SJSA1 (cell line): Measurements from ENCODE around the gene CPPED1. TPM values are rescaled to one million over a fixed set of nuclear protein-coding genes. Genes with fewer than 3 reads are reported as not detected.
"Not testable (repeated sequence)": the region's sequence is repeated elsewhere in the genome, so short reads cannot be mapped to it uniquely, and the experiment has no call there.

Experiments used
- DNase-seq, 2 experiments: peaks; one replicate each; pipeline ENCODE4 v3.0.0-alpha.2; 2015 to 2020; ENCODE audit warnings: low spot score in 2 of 2, low read depth in 1 of 2
- H3K27ac ChIP-seq: fragments of 250-450 bp; sonication (Bioruptor Pico); 2 replicates; pipeline ENCODE4 v1.5.1; 2020; ENCODE audit warnings: mild to moderate bottlenecking, moderate library complexity
- H3K27me3 ChIP-seq: fragments of 250-450 bp; sonication (Bioruptor Pico); replicated peaks from 2 replicates; pipeline ENCODE4 v1.5.1; 2020; ENCODE audit warnings: mild to moderate bottlenecking, moderate library complexity
- H3K36me3 ChIP-seq: fragments of 250-450 bp; sonication (Bioruptor Pico); 2 replicates; pipeline ENCODE4 v1.5.1; 2020; ENCODE audit warnings: mild to moderate bottlenecking
- H3K4me1 ChIP-seq: fragments of 250-450 bp; sonication (Bioruptor Pico); replicated peaks from 2 replicates; pipeline ENCODE4 v1.6.1; 2021; ENCODE audit warnings: mild to moderate bottlenecking
- H3K4me3 ChIP-seq: fragments of 250-450 bp; sonication (Bioruptor Pico); 2 replicates; pipeline ENCODE4 v1.5.1; 2020; ENCODE audit warnings: mild to moderate bottlenecking
- H3K9me3 ChIP-seq: fragments of 250-450 bp; sonication (Bioruptor Pico); replicated peaks from 2 replicates; pipeline ENCODE4 v1.5.1; 2020; ENCODE audit warnings: mild to moderate bottlenecking
- total RNA-seq: library from RNA; depleted of rRNA; stranded (reverse); fragments of >200 nt; shearing (Covaris generic); gene quantifications from 2 replicates; pipeline ENCODE4 v1.2.3, GENCODE V29; 2014

Gene CPPED1
- total RNA-seq, 1 experiment from 2014 or later, result 2.4 TPM

DNA sequence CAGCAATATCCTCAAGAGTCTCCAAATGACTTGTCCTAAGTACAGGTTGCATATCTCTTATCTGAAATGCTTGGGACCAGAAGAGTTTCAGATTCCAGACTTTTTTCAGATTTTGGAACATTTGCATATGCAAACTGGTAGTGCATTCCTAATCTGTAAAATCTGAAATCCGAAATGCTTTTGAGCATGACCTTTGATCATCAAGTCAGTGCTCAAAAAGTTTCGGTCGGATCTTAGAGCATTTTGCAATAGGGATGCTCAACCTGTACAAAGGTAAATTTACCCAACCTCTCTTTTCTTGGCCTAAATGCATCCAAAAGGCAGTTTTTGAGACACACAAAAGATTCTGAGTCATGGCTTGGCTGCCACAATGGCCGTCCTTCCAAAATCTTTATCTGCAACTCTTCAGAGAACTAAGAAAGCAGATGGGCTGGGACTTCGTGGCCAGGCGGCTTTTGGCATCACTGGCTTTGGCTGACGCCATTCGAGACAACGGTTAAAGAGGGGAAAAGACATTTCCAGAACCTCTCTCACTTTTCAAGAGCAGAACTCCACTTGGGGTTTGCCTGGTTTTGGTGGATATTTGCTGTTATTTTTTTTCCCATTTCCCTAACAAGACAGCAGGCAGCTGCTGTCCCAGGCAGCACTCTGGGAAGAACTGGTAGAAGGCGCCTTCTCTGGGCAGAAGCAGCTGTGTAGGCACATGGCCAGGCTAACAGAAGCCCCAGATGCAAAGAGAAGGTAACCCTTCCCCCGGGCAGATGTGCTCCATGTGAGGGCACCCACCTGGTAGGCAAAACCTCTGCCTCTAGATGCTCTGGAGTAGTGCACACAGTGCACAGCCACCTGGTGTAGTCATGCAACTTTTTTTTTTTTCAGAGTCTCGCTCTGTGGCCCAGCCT lies 8.9 kb downstream of the CPPED1 start:
- Histone ChIP-seq H3K27ac (no peak overlapping the region), H3K9me3 (no peaks in the 10 kb centered on the region), H3K27me3 (no peaks in the 10 kb centered on the region), H3K4me3 (no peak overlapping the region), H3K4me1 (no peaks in the 10 kb centered on the region), H3K36me3 (no peaks in the 10 kb centered on the region)
- DNase-seq, result no peak

DNA sequence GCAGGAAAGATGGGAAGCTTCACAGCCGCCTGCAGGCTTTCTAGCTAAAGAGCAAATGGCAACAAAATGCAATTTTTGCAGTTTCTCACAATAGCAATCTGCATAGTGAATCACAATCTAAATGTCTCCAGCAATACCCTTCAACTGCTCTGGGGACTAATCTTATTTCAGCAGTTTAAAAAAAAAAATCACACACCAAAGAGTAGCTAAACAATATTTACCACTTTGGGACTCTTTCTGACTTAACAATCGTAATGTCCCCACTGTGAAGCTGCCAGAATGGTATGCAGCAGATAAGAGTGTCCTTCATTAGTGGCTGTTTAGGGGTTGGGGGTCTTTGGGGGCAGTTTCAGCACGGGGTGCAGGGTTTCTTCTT lies 9.8 kb downstream of the CPPED1 start:
- Histone ChIP-seq H3K9me3 (no peaks in the 10 kb centered on the region), H3K4me3 (no peak overlapping the region), H3K27ac (no peak overlapping the region), H3K36me3 (no peaks in the 10 kb centered on the region), H3K27me3 (no peaks in the 10 kb centered on the region), H3K4me1 (no peaks in the 10 kb centered on the region)
- no peak for DNase-seq

DNA sequence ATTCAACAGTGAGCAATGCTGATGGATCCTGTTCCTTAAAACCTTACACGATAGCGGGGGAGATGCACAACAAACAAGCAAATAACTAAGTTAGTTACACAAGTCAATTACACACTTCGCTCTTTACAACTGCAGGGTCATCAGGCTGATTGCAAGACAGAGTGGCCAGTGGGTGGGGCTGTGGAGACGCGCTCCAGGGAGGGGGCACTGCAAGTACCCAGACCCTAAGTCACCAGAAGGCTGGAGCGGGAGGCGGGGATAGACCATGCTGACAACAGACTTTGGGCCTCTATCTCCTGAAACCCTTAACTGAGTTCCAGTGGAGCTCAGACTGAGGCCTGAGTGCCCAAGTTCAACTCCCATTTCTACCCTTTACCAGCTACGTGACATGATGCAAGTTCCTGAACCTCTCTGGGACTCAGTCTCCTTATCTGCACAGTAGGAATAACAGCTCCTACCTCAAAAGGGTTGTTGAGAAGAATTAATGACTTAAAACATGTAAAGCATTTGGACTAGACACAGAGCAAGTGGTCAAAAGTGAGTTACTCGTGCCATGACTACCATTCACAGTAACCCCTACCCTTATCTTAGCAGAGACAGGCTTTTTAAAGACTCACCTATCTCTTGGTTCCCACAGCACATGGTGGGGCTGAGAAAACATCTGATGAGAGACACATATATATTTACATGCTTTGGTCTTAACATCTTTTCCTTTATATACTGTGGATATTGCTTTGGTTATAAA lies 10.4 kb downstream of the CPPED1 start:
- no peak for DNase-seq
- H3K36me3 ChIP-seq, result no peaks in the 10 kb centered on the region
- no peaks in the 10 kb centered on the region for H3K9me3 ChIP-seq
- no peak overlapping the region for H3K4me3 ChIP-seq
- no peaks in the 10 kb centered on the region for H3K27me3 ChIP-seq
- no peaks in the 10 kb centered on the region for H3K4me1 ChIP-seq
- no peak overlapping the region for H3K27ac ChIP-seq

DNA sequence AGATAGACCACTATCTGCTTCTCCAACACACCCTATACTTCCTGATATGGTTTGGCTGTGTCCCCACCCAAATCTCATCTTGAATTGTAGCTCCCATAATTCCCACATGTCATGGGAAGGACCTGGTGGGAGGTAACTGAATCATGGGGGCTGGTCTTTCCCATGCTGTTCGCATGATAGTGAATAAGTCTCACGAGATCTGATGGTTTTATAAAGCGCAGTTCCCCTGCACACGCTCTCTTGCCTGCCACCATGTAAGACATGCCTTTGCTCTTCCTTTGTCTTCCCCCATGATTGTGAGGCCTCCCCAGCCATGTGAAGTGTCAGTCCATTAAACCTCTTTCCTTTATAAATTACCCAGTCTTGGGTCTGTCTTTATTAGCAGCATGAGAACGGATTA lies 11.2 kb downstream of the CPPED1 start:
- H3K9me3 ChIP-seq, H3K4me1 ChIP-seq, H3K36me3 ChIP-seq, DNase-seq, H3K27me3 ChIP-seq, H3K27ac ChIP-seq, H3K4me3 ChIP-seq: not testable (repeated sequence)

DNA sequence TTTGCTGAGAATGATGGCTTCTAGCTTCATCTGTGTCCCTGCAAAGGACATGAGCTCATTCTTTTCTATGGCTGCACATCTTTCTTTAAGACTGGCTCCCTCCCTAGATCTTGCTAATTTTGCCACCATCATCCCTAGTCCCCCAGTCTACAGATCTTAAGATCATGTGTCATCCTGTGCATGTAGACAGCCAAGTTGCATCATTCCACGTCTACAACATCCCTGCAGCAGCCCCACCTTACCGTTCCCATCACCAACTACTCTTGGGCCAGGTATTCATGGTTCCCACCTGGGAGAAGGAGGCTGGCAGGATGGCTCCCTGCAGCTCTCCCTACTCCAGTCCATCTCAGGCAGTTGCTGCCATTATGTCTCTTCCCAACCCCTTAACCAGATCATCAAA lies 12.3 kb downstream of the CPPED1 start:
- no peak overlapping the region for H3K4me3 ChIP-seq
- DNase-seq, result no peak
- H3K27ac ChIP-seq, result no peak overlapping the region
- no peaks in the 10 kb centered on the region for H3K36me3 ChIP-seq
- no peaks in the 10 kb centered on the region for H3K4me1 ChIP-seq
- H3K27me3 ChIP-seq, result no peaks in the 10 kb centered on the region
- no peaks in the 10 kb centered on the region for H3K9me3 ChIP-seq

DNA sequence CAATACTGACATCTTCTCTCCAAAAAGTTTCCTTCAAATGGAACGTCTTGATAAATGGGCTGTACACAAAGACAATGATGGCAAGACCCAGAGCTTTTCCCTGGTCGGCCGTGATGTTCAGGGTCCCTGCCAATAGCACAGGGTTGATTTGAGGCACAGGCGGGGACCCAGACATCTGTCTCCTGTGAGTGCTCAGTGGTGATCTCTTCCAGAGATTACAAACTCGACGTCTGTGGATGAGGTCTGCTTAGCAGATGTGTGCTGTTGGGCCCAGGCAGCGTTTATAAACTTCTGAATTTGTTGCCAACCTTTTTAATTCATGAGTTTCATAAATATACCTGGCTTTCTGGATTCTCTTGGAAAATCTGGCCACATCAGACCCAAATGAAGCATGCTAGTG lies 14.9 kb downstream of the CPPED1 start:
- H3K9me3 ChIP-seq, result no peaks in the 10 kb centered on the region
- no peaks in the 10 kb centered on the region for H3K36me3 ChIP-seq
- H3K4me3 ChIP-seq, result no peak overlapping the region
- H3K27ac ChIP-seq, result no peak overlapping the region
- DNase-seq, result no peak
- H3K27me3 ChIP-seq, result no peaks in the 10 kb centered on the region
- H3K4me1 ChIP-seq, result no peaks in the 10 kb centered on the region

DNA sequence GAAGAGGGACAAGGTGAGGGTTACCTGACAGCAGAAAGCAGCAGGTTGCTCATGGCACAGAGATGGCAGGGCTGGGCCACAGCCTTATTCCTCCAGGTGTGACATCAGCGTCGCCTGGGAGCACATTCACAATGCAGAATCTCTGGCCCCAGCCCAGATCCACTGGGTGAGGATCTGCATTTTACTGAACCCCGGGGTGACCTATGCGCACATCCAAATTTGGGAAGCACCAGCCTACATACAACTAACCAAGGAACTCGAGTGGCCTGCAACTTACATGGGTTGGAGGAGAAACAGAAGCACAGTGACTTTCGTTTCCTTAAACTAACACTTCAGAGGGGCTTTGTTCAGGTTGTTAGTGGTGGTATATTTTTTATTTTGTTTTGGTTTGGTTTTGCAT lies 17.6 kb downstream of the CPPED1 start:
- no peaks in the 10 kb centered on the region for H3K4me1 ChIP-seq
- H3K27ac ChIP-seq, result no peak overlapping the region

DNA sequence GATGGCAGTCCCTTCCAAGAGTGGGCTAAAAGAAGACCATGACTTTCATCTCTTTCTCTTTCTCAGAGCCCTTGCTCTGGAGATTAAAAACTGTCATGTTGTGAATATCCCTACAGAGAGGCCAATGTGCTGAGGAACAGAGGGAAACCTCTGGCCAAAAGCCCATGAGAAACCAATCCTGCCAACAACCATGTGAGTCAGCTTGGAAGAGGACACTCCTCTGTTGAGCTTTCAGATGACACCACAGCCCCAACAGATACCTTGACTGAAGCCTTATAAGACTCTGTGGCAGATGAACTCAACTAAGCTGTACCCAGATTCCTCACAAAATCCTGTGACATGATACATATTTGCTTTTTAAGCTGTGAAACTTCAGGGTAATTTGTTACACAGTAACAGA lies 19.6 kb downstream of the CPPED1 start:
- 0 out of 2 replicates have a peak, but pooled peaks cover 4% of the 10 kb centered on the region for H3K9me3 ChIP-seq
- no peaks in the 10 kb centered on the region for H3K4me1 ChIP-seq
- no peak overlapping the region for H3K27ac ChIP-seq
- no peaks in the 10 kb centered on the region for H3K27me3 ChIP-seq
- H3K4me3 ChIP-seq, result no peak overlapping the region
- no peak for DNase-seq
- no peaks in the 10 kb centered on the region for H3K36me3 ChIP-seq

More for the DNA sequence above, 17.6 kb downstream of the CPPED1 start:
- no peak for DNase-seq
- Histone ChIP-seq H3K9me3 (0 out of 2 replicates have a peak, but pooled peaks cover under 1% of the 10 kb centered on the region), H3K27me3 (no peaks in the 10 kb centered on the region), H3K4me3 (no peak overlapping the region), H3K36me3 (no peaks in the 10 kb centered on the region)

DNA sequence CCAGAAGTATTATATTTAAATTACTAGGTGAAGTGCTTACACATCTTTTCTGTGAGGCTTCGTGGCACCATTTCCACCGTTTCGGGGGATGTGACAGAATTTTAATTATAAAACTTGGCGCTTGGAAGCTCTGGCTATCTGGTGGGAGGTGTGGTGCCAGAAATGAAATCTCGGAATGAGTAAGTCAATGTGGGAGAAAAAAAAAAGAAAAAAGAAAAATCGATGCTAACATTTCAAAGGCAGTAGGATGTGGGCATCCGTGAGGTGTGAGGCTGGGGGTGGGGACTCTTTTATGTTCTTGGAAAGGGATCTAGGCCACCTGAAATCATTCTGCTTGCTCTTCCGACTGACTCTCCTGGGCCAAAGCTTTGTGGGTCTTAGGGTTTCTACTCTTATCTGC lies 21.9 kb downstream of the CPPED1 start:
- DNase-seq, result no peak
- no peak overlapping the region for H3K4me3 ChIP-seq
- 0 out of 2 replicates have a peak, but pooled peaks cover 4% of the 10 kb centered on the region for H3K9me3 ChIP-seq
- no peaks in the 10 kb centered on the region for H3K27me3 ChIP-seq
- H3K4me1 ChIP-seq, result no peaks in the 10 kb centered on the region
- no peaks in the 10 kb centered on the region for H3K36me3 ChIP-seq
- no peak overlapping the region for H3K27ac ChIP-seq

DNA sequence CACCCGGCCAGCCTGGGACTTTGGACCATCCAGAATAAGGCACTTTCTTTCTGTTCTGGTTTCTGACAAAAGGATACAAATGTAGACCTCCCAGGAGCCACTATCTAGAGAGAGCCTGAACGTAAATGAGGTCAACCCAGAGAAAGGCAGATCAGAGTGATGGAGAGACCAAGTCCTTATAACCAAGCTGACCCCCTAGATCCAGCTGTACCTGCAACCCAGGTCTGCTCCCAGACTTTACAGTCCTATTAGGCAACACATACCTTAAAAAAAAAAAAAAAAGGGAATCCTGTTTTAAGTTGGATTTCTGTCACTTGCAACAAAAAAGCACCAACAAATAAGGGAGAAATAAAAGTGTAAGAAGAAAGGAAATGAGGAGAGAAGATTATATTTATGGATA lies 23.2 kb downstream of the CPPED1 start:
- H3K27ac ChIP-seq, result no peak overlapping the region
- no peaks in the 10 kb centered on the region for H3K4me1 ChIP-seq
- no peak overlapping the region for H3K4me3 ChIP-seq
- H3K9me3 ChIP-seq, result 0 out of 2 replicates have a peak, but pooled peaks cover 4% of the 10 kb centered on the region
- no peaks in the 10 kb centered on the region for H3K36me3 ChIP-seq
- H3K27me3 ChIP-seq, result no peaks in the 10 kb centered on the region
- DNase-seq, result no peak

DNA sequence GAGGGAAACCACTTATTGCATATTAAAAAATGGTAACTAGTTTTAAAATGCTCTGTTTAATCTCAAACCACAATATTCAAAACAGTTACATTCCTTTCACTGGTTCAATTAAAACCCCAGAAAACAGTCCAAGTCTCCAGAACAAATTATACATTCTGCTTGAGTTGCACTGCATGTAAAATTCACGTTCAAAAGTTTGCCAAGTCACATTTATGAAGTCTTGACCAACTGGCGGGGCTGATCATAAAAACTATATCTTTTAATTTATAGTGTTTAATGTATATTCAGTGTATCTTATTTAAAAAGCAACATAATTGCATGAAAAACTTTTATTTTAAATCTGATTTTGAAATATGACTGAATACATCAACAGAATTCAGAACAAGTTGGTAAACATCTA lies 25.0 kb downstream of the CPPED1 start:
- Histone ChIP-seq H3K27ac (no peak overlapping the region), H3K4me3 (no peak overlapping the region), H3K27me3 (no peaks in the 10 kb centered on the region), H3K36me3 (no peaks in the 10 kb centered on the region), H3K9me3 (0 out of 2 replicates have a peak, but pooled peaks cover 4% of the 10 kb centered on the region), H3K4me1 (no peaks in the 10 kb centered on the region)
- DNase-seq, result no peak

DNA sequence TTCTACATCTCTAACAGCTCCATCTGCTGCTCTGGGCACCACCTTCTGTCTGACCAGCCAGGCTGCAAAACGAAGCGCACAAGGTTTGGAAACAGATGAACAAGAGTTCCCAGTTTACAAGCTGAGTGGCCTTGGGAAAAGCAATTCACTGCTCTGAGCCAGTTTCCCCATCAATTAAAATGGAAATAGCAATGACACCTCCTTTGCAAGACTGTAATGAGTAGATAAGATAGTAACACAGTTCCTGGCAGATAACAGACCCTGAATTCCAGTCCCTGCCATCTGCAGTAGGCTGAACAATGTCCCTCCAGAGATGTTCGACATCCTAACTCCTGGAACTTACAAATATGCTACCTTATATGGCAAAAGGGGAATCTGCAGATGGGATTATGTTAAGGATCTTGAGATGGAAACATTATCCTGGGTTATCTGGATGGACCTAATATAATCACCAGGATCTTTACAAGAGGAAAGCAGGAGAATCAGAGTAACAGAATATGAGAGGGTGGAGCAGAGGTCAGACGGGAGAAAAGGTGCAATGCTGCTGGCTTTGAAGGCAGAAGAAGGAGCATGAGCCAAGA lies 27.9 kb downstream of the CPPED1 start:
- H3K4me1 ChIP-seq, result no peaks in the 10 kb centered on the region
- H3K27me3 ChIP-seq, result no peaks in the 10 kb centered on the region
- no peaks in the 10 kb centered on the region for H3K36me3 ChIP-seq
- H3K4me3 ChIP-seq, result no peak overlapping the region
- 0 out of 2 replicates have a peak, but pooled peaks cover under 1% of the 10 kb centered on the region for H3K9me3 ChIP-seq
- no peak for DNase-seq
- no peak overlapping the region for H3K27ac ChIP-seq

DNA sequence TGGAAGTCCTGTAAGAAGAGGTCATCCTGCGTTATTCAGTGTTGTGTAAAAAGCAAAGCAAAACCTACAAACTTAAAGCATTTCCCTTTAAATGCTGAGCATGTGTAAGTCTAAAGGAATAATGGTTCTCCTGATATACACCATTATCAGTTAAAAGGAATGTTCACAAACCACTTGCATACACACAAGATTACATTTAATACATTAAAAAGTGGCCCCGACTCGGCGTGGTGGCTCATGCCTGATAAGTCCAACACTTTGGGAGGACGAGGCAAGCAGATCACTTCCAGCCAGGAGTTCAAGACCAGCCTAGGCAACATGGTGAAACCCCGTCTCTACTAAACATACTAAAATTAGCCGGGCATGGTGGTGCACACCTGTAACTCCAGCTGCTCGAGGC lies 30.5 kb downstream of the CPPED1 start:
- no peak overlapping the region for H3K27ac ChIP-seq
- no peak for DNase-seq
- no peaks in the 10 kb centered on the region for H3K36me3 ChIP-seq
- H3K4me3 ChIP-seq, result no peak overlapping the region
- H3K4me1 ChIP-seq, result no peaks in the 10 kb centered on the region
- no peaks in the 10 kb centered on the region for H3K27me3 ChIP-seq
- H3K9me3 ChIP-seq, result no peaks in the 10 kb centered on the region; the same call in 1 of the 2 replicates

DNA sequence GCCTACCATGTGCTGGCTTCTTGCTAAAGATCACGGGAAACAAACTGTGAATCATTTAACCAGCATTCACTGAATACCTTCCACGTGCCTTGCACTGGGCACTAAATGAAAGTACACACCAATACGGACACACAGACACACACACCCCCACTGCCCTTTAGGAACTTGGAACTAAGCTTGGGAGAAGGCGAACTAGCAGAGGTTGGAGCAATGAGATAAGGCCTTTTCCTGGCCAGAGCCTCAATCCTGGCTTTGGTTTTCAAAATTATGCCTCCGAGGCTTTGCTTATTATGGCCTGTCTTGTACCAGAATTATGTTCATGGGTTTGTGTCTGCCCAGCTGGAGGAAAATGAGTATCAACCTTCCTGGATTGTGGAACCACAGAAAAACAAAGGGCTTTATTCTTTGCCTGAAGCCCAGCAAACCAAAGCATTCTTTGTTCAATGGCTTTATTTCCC lies 32.3 kb downstream of the CPPED1 start:
- H3K4me3 ChIP-seq, result no peak overlapping the region
- no peaks in the 10 kb centered on the region for H3K27me3 ChIP-seq
- H3K4me1 ChIP-seq, result no peaks in the 10 kb centered on the region
- no peaks in the 10 kb centered on the region for H3K36me3 ChIP-seq
- no peak overlapping the region for H3K27ac ChIP-seq
- no peak for DNase-seq
- no peaks in the 10 kb centered on the region; the same call in 1 of the 2 replicates for H3K9me3 ChIP-seq
